AG04450 (cell line): ENCODE measurements around the gene PPA2. TPM values are rescaled to one million over a fixed set of nuclear protein-coding genes. Genes with fewer than 3 reads are reported as not detected.
A peak's percentile ranks its signal among the peaks of the same experiment; 100 is the strongest.

ENCODE experiments used
- CTCF ChIA-PET: fragments of 300-600, 350-600 bp; formaldehyde crosslinking; extraction: SDS; loops from one replicate; lab custom pipeline; 2022; ENCODE audit warnings: antibody characterized with exemption, inconsistent platforms; lab: Charles Lee
- POLR2A ChIA-PET: fragments of 350-600 bp; formaldehyde crosslinking; extraction: SDS; loops from one replicate; lab custom pipeline; 2021; ENCODE audit warnings: antibody characterized with exemption, inconsistent platforms; lab: Yijun Ruan, JAX
- DNase-seq: peaks from one replicate; pipeline ENCODE4 v3.0.0-alpha.2; 2011; ENCODE audit warnings: low read depth, low spot score
- H3K27ac ChIP-seq: one replicate; pipeline ENCODE4 v1.5.1; 2012; ENCODE audit warnings: low read depth, low read length, control low read depth
- H3K27me3 ChIP-seq: one replicate; pipeline ENCODE4 v1.6.0; 2012; ENCODE audit warnings: low read length; ENCODE audit not compliant: control insufficient read depth, insufficient read depth
- H3K4me3 ChIP-seq: 2 replicates; pipeline ENCODE4 v1.5.1; 2011; ENCODE audit warnings: mild to moderate bottlenecking, low read depth, low read length, control low read depth
- H3K9me3 ChIP-seq: 2 replicates; pipeline ENCODE4 v1.5.1; 2012; ENCODE audit warnings: low read length; ENCODE audit not compliant: control insufficient read depth, insufficient read depth
- CTCF ChIP-seq: IDR thresholded peaks from 2 replicates; pipeline ENCODE4 v1.5.1; 2011; ENCODE audit warnings: low read depth, low read length, control low read depth, inconsistent platforms
- polyA plus RNA-seq: library from polyadenylated mRNA; depleted of rRNA; stranded (reverse); fragments of >200 nt; gene quantifications from 2 replicates; pipeline ENCODE4 v1.2.3, GENCODE V29; 2011

PPA2 gene
- polyA plus RNA-seq, 1 experiment: 127 TPM

- Histone ChIP-seq H3K27ac (no peak overlapping the region), H3K4me3 (no peak overlapping the region), H3K9me3 (no peaks in the 10 kb centered on the region), H3K27me3 (no peaks in the 10 kb centered on the region)
- ChIA-PET POLR2A (no interaction called here), CTCF (interaction anchor here (1.4 kb wide), 1 partner anchor 16 kb away, joined by 3 read pairs; no protein-coding TSS in a partner anchor)
- no peak for DNase-seq
- no peak for TF ChIP-seq CTCF
Measured at GRCh38 chr4:105490523-105490922, 16.7 kb upstream of the PPA2 start.

- no peak for DNase-seq
- Histone ChIP-seq H3K27me3 (no peaks in the 10 kb centered on the region), H3K9me3 (no peaks in the 10 kb centered on the region), H3K27ac (no peak overlapping the region), H3K4me3 (no peak overlapping the region)
- CTCF ChIA-PET: no interaction called here
- no peak for TF ChIP-seq CTCF
- POLR2A ChIA-PET: no interaction called here
Measured at GRCh38 chr4:105483840-105484239, 10.0 kb upstream of the PPA2 start.

- Histone ChIP-seq H3K4me3 (peak overlapping the region; percentile 81), H3K27me3 (no peaks in the 10 kb centered on the region), H3K27ac (no peak overlapping the region), H3K9me3 (no peaks in the 10 kb centered on the region)
- ChIA-PET POLR2A (interaction anchor here (0.6 to 1.6 kb wide), 6 partner anchors 17 to 1047 kb away, joined by 3 to 6 read pairs (median 5); partner anchors contain the start of gene TET2), CTCF (interaction anchor here (0.6 to 3.1 kb wide), 78 partner anchors 8 to 1287 kb away, joined by 3 to 38 read pairs (median 4); partner anchors contain the start of gene TET2)
- peak; percentile 89 for TF ChIP-seq CTCF
- DNase-seq: peak; percentile 45
Measured at GRCh38 chr4:105474099-105474518, 247 bp upstream of the PPA2 start.

- POLR2A ChIA-PET: interaction anchor here (0.7 to 1.6 kb wide), 6 partner anchors 94 to 542 kb away, joined by 3 to 5 read pairs (median 4); partner anchors contain the start of gene TET2
- Histone ChIP-seq H3K27me3 (no peaks in the 10 kb centered on the region), H3K9me3 (no peaks in the 10 kb centered on the region), H3K27ac (peak overlapping the region; percentile 96), H3K4me3 (peak overlapping the region; percentile 81)
- CTCF ChIA-PET: interaction anchor here (1.0 to 3.1 kb wide), 37 partner anchors 9 to 542 kb away, joined by 3 to 38 read pairs (median 5); partner anchors contain the start of gene TET2
- no peak for DNase-seq
- TF ChIP-seq CTCF: no peak
Measured at GRCh38 chr4:105472871-105473323, 965 bp downstream of the PPA2 start.

GRCh38 chr4:105471566-105472176 is 2.2 kb downstream of the PPA2 start:
- POLR2A ChIA-PET: interaction anchor here (0.6 kb wide), 1 partner anchor 325 kb away, joined by 4 read pairs; no protein-coding TSS in a partner anchor
- H3K27ac ChIP-seq: no peak overlapping the region
- TF ChIP-seq CTCF: peak; percentile 85
- no peaks in the 10 kb centered on the region for H3K27me3 ChIP-seq
- H3K9me3 ChIP-seq: no peaks in the 10 kb centered on the region
- H3K4me3 ChIP-seq: peak overlapping the region; percentile 81
- DNase-seq: peak; percentile 48
- CTCF ChIA-PET: interaction anchor here (0.6 to 3.9 kb wide), 15 partner anchors 10 to 540 kb away, joined by 3 to 27 read pairs (median 4); partner anchors contain the start of gene TET2
